Stimulated activated CD8-positive, alpha-beta memory T cell treated with anti-CD3 and anti-CD28 coated beads, Interleukin-4, amount 100 ng/mL, for 4 hours (primary cell): ENCODE results near the gene SEMA3C.

ENCODE experiments used
- DNase-seq, 2 donors: peaks; one replicate each; pipeline ENCODE4 v3.0.0-alpha.2; 2020; ENCODE audit warnings: low read depth in 2 of 2, low spot score in 1 of 2

SEMA3C gene

DNA sequence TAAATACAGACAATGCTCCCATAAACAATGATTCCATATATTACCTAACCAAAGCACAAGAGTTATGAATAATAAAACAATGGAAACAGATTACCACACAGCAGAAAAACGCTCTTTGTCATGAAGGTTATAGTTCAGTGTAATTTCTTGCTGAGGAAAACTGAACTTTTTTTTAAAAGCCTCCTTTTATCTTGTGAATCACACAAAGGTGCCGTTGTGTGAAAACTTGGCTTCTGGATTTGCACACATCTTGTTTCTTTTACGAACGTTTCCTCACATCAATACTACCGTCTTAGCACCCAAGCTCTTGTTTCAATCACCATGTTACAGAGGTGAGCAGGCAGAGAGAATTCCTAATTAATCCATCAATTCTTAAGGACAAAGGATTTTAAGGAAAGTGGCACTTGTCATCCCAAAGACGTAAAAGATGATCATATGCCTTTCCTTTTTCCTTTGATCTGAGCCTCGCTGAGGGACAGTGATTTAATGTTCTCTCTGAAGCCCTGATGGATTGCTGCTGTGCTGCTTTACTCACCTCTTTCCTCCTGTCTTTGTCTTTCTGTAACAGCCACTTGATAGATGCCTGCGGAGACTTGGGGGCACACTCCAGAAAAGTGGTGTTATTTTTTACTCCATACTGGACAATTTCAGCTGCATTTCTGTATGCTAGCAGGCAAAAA is 170.3 kb downstream of the SEMA3C start:
- no peak for DNase-seq

DNA sequence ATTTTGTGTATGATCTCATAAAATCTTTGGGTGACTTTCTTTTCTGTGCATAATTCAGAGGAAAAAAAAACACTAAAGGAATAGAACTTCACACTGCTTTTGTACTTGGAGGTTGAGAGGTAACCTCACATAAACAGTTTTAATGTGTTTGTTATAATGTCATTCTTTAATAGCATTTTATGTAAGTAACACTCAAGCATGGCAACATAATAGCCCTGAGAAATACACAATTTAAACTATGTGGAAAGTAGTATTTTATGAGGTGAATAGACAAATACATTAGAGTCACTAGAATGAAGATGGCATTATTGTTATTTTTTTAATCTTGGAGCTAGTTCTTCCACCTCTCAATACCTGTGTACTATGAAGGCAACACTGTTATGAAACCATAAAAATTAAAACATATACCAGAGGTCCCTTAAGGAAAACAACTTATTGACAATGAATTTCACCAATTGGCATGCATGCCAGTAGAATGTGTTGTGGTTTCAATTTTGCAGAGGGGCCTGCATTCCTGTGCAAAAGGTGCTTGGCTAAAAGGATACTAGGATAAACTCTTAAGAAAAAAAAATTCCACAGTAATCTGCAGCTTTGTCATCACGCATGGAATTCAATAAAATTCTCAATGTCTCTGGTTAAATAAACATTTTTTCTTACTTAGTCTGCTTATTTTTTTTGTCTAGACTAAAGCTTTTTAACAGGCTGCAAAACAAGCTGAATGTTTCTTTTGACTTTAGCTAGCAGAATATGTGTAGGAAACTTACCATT is 177.9 kb downstream of the SEMA3C start:
- DNase-seq = no peak

DNA sequence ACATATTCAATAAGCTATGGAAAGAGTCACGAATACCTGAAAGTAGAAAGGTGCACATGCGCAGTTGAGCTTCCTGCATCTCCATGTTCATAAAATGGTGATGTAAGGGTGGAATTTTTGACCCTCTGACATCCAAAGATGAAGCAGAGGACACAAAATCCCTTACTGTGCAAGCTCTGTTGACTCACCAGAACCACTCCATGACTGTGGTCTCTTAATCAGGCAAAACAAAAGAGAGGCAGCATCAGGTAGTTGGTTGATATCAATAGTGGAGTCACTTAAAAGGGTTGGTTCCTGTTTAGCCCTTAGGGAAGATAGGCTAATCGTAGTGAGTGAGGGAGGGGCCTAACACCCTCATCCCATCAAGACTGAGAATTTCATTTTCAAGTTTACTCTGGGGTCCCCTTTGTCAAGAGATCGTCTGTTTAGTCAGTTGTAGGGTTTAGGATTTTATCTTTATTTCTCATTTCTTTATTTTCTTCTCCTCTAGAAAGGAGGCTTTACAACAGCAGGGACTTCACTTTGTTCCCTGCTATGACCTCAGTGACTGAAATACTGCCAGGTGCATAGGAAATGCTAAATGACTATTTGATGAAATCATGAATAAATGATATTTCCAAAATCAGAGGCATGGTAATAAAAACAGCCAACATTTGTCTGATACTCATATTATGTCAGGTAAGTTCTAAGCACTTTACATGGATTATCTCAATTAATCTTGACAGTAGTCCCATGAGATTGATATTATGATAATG is 182.3 kb downstream of the SEMA3C start:
- no peak for DNase-seq

DNA sequence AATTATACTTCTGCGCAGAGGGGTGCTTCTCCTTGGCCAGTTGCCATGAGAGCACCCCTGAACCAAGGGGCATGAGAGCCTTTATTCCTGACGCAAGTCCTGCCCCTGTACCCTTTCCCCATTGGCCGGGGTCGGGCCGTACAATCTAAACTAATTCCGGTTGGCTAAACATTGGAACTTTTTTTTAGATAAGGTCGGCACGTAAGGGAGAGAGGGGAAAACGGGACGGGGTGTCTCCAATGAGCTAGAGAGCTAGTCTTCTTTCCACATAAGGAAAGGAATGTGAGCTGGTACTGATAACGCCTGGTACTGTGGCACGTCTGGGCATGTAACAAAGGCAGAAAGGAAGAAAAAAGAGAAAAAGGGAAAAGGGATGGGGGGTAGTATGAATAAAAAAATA is 183.5 kb downstream of the SEMA3C start:
- DNase-seq = no peak

DNA sequence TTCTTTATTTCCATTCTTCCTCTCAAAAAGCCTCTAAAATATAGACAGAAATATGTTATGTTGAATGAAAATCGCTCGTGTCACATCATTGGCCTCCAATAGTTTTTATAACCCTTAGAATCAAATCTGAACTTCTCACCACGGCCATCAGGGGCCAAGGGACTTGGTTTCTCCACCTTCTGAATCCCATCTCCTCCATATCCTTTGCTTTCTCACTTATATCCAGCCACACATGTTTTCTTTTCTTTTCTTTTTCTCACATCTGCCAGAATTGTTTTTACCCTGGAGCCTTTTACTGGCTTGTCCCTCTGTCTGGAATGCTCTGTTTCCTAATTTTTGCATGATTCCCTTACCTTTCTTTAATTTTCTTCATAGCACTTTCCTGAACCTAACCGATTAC is 184.8 kb downstream of the SEMA3C start:
- DNase-seq = no peak

DNA sequence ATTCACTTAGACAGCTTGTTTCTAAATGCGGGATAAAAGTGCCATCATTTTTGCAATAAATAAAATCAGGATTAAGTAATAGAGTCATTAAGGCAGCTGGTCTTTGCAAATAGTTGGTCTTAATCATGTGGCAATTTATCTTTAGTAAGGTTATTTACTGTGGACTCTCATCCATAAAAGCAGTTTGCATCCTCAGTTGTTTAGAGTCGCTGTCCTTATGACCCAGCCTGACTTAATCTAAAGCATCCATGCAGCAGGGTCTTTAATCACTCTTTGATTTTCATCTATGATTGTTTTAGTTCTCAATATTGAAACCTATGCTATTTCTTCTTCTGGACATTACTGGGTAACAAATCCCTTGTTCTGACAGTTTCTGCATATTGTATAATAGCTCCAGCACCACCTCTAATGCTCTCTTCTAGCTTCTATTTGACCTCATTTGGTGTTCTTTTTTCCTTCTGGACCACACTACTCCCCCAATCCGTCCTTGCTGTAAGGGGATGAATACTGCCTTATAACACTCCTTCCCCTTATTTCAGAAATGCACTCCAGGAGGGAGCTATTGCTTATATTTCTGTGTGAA is 185.4 kb downstream of the SEMA3C start:
- DNase-seq = no peak

DNA sequence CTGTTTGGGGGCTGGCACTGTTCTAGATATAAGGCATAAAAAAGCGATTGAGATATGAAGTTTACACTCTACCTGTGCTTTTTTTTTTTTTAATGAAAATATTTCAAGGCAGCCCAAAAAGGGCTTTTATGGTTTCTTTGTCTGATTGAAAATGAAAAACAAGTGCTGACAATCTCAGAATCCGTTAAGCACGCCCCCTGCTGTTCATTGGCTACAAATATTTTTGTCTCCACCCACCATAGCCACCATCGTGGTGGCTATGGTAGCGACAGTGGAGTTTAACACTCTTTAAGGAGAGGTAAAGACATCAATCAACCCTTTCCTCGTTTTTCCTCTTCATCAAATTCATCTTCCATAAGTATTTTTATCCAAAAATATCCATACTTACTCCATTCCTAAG is 186.2 kb downstream of the SEMA3C start:
- no peak for DNase-seq

DNA sequence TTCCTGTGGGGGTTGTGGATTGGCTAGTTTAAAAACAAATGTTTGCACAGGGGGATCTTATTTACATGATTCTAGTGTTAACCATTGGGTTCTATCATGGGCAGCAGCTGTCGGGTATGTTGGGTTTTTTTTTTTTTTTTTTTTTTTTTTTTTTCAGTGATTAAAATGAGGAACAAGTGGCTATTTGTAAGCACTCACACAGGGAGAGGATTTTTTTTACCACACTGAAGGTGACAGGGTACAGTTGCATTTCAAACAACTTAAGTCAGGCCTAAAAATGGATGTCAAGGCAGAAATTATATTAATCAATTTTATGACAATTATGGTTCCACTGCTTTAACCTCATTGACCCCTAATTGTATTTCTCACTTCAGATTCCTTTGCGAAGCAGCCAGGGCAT is 187.6 kb downstream of the SEMA3C start:
- DNase-seq = no peak

DNA sequence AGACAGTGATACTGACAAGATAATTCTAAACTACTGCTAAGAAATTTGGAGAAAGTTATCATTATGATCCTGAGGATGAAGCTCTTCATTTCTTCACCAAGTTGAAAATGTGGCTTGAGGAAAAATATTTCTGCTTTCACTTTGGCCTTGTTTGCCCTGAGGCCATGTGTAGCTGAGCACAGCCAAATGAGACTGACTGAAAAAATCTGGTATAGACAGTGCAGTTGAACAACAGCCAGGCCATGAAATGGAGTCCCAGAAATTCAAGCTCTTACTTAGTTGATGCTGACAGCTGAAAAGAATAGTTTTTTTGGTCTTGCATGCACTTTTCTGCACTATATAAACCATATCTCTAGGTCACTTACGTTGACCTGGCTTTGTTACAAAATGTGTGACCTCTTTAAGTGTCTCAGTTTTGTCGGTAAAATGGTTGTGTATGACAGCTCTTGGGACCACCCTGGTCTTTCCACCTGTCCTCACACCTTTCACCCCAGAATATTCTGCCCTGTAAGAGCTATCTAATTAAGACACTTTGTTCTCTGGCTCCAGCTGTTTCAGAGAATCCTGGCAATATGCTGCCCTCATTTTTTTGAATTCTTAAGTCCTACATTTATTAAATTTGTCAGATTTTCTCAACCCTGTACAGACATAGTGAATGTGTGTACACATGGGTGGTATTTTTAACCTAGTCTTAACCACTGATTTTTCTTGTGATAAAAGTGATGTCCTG is 189.1 kb downstream of the SEMA3C start:
- no peak for DNase-seq

DNA sequence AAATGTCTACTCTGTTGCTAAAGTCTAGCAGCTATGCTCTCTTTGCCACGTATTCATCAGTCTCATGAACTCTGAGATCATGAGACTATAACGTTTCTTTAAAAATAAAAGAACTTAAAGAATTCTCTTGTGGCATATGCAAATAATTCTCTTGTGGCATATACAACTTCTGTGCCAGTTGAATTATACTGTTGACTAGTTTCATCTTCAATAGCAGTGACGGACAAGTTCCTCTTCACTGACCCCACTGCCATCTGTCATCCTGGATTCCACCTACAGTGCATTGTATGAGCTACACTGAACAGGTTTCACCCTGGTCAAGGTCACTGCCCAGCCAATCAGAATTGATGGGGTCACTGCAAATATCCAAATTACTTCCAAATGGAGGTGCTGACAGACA is 192.2 kb downstream of the SEMA3C start:
- no peak for DNase-seq

DNA sequence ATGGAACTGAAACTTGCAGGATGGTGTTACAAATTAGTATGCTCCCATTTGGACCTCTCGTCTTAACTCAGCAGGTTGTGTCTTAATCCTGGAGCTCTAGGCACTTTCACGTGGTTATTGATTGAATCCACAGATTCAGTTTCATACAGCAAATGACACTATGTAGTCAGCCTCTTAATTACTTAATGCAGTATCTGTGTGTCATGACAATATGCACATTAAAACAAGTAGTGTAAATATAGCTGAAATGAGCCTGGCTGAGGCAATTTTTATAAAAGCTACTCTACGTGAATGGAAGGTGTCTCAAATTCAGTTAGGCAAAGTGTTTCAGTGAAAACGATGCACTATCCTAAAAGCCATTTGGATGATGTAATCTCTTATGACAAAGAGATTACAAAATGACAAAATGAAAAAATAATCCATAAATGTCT is 193.7 kb downstream of the SEMA3C start:
- no peak for DNase-seq

DNA sequence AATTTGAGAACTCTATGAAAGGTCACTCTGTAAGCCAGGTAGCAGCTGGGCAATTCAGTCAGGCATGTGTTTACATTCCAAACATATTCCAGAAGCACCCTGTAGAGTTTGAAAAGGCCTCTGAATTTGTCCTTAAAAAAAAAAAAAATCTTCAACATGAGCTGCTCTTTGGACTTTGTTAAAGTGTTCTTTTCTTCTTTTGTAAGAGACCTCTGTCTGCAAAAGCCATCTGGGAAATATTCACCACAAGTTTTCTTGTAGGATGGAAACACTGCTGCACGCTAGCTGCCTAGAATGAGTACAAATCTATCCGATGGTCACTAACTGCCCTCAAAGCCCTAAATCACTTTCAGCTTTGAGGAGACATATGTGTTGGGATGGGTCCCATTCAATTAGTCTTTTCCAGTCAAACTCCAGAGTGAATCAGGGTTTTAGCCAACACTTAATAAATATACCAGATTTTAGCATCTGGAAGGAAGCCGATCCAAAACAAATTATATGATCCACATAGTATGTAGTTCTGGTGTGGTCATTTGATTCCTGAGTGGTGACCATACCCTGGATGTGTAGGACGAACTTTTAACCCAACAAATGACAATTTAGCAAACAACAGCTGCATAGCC is 194.5 kb downstream of the SEMA3C start:
- DNase-seq = no peak

DNA sequence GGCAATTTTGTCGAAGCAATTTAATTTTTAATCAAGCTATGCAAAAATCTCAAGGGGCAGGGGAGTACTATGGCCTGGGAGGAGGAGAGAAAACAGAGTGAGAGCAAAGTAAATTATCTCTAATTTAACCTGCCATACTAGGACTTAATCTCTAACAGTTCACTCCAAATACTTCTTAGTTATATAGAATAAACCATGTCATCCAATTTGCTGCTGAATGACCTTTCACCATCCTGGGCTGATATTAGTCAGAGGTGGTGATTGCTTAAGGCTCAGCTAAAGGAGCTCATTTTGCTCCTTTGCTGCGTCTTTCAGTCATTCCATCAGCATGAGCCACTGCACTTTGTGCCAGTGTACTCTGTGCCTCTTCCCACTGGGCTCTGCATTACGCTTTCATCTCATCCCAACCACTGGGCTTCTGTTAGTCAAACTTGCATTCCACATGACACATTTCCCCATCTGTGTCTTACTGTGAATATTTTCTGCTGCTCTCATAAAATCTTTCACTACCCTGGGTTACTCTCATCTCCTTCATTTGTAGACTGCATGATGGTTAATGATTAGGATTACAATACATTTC is 196.1 kb downstream of the SEMA3C start:
- DNase-seq = no peak

DNA sequence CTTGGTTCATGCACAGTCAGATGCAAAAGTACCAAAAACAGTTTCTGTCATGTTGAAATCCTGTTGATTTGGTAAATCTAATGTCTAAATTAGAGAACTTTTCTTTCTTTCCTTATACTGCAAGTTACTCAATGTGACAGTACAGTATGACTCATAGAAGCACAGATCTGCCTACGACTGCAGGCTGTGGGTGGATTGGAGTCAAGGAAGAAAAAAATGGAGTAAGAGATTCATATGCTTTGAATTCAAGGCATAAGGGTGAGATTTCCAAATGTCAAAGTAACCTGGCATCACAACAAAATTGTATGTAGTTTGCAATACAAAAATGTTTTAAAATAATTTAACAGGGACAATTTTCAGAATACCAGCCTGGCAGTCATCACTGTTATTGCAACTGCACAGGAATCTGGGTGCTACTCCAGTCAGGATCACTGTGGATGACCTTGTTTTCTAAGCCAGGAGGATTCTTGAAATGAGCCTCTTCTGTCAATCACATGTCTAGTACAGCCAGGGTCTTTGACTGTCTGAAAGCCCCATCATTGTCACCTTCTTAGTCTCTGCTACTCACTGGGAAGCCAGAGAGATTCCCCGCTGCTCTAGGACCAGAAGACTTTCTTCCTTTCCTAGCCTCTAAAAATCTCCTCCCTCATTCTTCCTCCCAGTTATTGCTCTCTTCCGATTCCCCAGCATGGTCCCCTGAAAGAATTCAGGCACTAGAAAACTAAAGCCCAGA is 196.8 kb downstream of the SEMA3C start:
- no peak for DNase-seq

DNA sequence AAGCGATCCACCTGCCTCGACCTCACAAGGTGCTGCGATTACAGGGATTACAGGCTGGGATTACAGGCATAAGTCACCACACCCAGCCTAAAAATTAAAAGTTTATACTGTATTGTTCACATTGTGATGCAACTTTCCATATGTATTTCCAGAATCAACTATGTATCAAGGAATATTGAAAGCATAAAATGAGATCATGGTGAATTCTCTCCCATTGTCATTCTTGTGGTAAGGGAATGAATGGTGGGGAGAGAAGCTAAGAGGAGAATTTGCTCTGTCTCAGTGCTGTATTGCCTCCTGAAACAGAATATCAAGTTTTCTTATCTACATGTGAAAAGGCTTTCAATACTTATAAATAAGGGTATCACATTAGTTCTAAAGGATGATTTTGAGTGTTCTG is 198.7 kb downstream of the SEMA3C start:
- no peak for DNase-seq

DNA sequence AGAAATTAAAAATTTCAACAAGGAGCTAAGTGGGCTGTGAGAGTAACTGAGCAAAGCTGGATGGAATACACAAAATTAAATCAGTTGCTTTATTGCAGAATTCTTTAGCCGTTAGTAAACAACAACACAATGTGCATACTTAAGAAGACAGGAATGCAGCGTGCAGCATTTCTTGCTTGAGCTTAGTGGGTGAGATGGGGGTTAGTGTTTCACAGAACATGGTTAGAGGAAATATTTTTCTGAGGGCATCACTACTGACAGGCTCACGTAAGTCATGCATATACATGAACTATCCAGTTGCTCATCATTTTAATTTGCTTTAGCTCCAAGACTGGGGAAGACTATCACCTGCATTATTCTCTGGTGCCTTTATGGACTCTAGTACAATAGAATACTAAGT is 199.6 kb downstream of the SEMA3C start:
- DNase-seq = no peak

DNA sequence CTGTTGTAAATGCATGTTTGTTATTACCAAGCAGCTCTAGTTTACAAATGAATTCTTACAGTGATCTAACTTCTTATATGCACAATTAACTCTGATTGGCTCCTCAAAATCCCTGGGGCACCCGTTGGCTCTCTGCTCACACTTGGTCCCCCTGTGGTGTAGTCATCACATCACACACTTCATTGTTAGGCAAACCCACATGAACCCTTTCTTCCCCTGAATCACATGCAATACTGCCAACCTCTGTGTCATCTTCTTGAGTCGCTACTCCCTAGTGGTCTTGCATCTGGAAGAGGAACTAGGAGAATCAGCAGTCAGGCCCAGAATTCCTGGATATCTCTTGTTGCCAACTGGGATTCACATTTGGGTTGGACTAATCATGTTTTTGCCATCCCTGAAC is 207.3 kb downstream of the SEMA3C start:
- no peak for DNase-seq

DNA sequence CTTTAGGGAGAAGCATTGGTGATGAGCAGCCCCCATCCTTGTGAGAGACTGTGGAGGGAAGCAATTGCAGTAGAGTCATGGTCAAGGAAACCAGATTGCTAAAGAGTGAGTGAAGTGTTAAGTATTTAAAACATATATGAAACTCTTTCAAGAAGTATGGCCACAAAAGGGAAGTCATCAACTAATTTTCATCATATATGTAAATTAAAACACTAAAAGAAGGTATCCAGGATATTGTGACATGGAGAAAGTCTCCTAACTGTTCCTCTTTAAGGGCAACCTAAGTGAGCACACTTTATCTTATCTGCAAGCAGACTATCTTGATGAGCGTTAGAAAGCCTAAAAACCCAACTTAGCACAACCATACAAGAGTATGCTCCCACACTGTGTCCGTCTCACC is 210.7 kb downstream of the SEMA3C start:
- no peak for DNase-seq

DNA sequence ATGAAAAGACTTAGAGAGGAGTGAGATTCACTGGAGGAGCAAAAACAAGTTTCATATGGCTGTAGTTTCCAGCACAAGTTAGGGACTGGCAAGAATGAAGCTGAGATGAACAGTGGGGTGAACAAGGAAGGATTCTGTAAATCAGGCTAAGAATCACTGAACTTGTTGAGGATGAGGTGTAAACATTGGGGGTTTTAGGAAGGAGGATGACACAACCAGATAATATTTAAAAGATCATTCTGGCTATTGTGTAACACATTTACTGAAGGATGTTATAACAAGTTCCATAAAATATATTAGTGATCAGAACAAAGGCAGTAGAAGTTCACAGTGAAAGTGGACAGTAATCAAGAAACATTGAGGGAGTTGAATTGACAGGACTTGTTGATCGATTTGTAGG is 211.5 kb downstream of the SEMA3C start:
- no peak for DNase-seq
